HEK293 (cell line): ENCODE data around the gene SERTAD1.

ENCODE experiments used
- CTCF ChIA-PET: fragments of 350-600 bp; formaldehyde crosslinking; extraction: SDS; loops from one replicate; lab custom pipeline; 2021; ENCODE audit warnings: antibody characterized with exemption; lab: Yijun Ruan, JAX
- POLR2A ChIA-PET: fragments of 300-600 bp; formaldehyde crosslinking; extraction: SDS; loops from one replicate; lab custom pipeline; 2020; ENCODE audit warnings: antibody characterized with exemption, inconsistent platforms; lab: Yijun Ruan, JAX
- H3K27ac ChIP-seq: fragments of 200-500 bp; sonication (Bioruptor generic); 2 replicates; pipeline ENCODE4 v1.5.1; 2014; ENCODE audit warnings: low read depth, low read length, control low read depth, inconsistent platforms; ENCODE audit errors: extremely low read depth
- H3K36me3 ChIP-seq, 2 experiments: fragments of 200-500 bp in 1 of 2; sonication (Bioruptor generic) in 1 of 2; 1 replicate in 1 of 2; 2 replicates in 1 of 2; pipeline ENCODE4 v1.5.1; 2014 to 2017; ENCODE audit warnings: inconsistent platforms in 2 of 2, low read length in 2 of 2; ENCODE audit not compliant: control insufficient read depth in 2 of 2, insufficient read depth in 1 of 2
- H3K4me1 ChIP-seq: fragments of 200-500 bp; sonication (Bioruptor generic); 2 replicates; pipeline ENCODE4 v1.5.1; 2014; ENCODE audit warnings: mild to moderate bottlenecking, low read length, inconsistent platforms; ENCODE audit not compliant: control insufficient read depth, insufficient read depth
- H3K4me3 ChIP-seq: 2 replicates; pipeline ENCODE4 v1.5.1; 2011; ENCODE audit warnings: low read depth, mild to moderate bottlenecking, control low read depth, low read length, moderate library complexity
- H3K9me3 ChIP-seq: fragments of 200-500 bp; sonication (Bioruptor generic); 2 replicates; pipeline ENCODE4 v1.5.1; 2014; ENCODE audit warnings: low read depth, low read length, inconsistent platforms; ENCODE audit not compliant: control insufficient read depth, insufficient read depth
- ATF2 ChIP-seq: fragments of 450-650 bp; formaldehyde crosslinking; IDR thresholded peaks from 2 replicates; pipeline ENCODE4 v1.5.1; 2016; ENCODE audit warnings: missing biosample characterization, missing genetic modification characterization, low read depth
- ELK4 ChIP-seq: IDR thresholded peaks from 2 replicates; pipeline ENCODE4 v1.6.1; 2011; ENCODE audit warnings: mild to moderate bottlenecking, low read depth, low read length, borderline replicate concordance
- IKZF3 ChIP-seq: fragments of 450-650 bp; IDR thresholded peaks from 2 replicates; pipeline ENCODE4 v1.5.0; 2018; ENCODE audit warnings: missing biosample characterization, mild to moderate bottlenecking, missing genetic modification characterization, moderate library complexity
- MEIS1 ChIP-seq: sonication (generic); formaldehyde crosslinking; IDR thresholded peaks from 2 replicates; pipeline ENCODE4 v1.8.1; 2022; ENCODE audit warnings: missing genetic modification reagents, mild to moderate bottlenecking, borderline replicate concordance
- MZF1 ChIP-seq: fragments of 450-650 bp; formaldehyde crosslinking; IDR thresholded peaks from 2 replicates; pipeline ENCODE4 v1.5.1; 2017; ENCODE audit warnings: missing biosample characterization, missing genetic modification characterization, borderline replicate concordance
- OSR2 ChIP-seq: fragments of 450-650 bp; formaldehyde crosslinking; IDR thresholded peaks from 2 replicates; pipeline ENCODE4 v1.5.1; 2016; ENCODE audit warnings: missing biosample characterization, missing genetic modification characterization
- TRIM28 ChIP-seq: IDR thresholded peaks from 2 replicates; pipeline ENCODE4 v1.6.1; 2011; ENCODE audit warnings: low read length, control low read depth, borderline replicate concordance
- ZBTB17 ChIP-seq: fragments of 450-650 bp; formaldehyde crosslinking; IDR thresholded peaks from 2 replicates; pipeline ENCODE4 v1.5.1; 2016; ENCODE audit warnings: missing biosample characterization, missing genetic modification characterization
- ZBTB49 ChIP-seq: fragments of 450-650 bp; formaldehyde crosslinking; IDR thresholded peaks from 2 replicates; pipeline ENCODE4 v1.5.1; 2016; ENCODE audit warnings: missing biosample characterization, missing genetic modification characterization, low read depth
- ZBTB7A ChIP-seq: fragments of 450-650 bp; formaldehyde crosslinking; IDR thresholded peaks from 2 replicates; pipeline ENCODE4 v1.5.1; 2016; ENCODE audit warnings: low read depth, missing biosample characterization, missing genetic modification characterization
- ZFHX2 ChIP-seq: fragments of 450-650 bp; formaldehyde crosslinking; conservative IDR thresholded peaks from 2 replicates; pipeline ENCODE4 v1.5.1; 2016; ENCODE audit warnings: missing biosample characterization, missing genetic modification characterization
- ZFP3 ChIP-seq: fragments of 450-650 bp; formaldehyde crosslinking; IDR thresholded peaks from 2 replicates; pipeline ENCODE4 v1.5.1; 2016; ENCODE audit warnings: low read depth, missing biosample characterization, missing genetic modification characterization
- ZNF148 ChIP-seq: fragments of 450-650 bp; formaldehyde crosslinking; IDR thresholded peaks from 2 replicates; pipeline ENCODE4 v1.5.0; 2017; ENCODE audit warnings: missing biosample characterization, missing genetic modification characterization, borderline replicate concordance
- ZNF155 ChIP-seq: fragments of 450-650 bp; formaldehyde crosslinking; IDR thresholded peaks from 2 replicates; pipeline ENCODE4 v1.5.1; 2016; ENCODE audit warnings: missing biosample characterization, missing genetic modification characterization
- ZNF184 ChIP-seq: fragments of 450-650 bp; IDR thresholded peaks from 2 replicates; pipeline ENCODE4 v1.5.1; 2018; ENCODE audit warnings: missing biosample characterization, mild to moderate bottlenecking, missing genetic modification characterization
- ZNF324 ChIP-seq: fragments of 450-650 bp; formaldehyde crosslinking; IDR thresholded peaks from 2 replicates; pipeline ENCODE4 v1.5.1; 2016; ENCODE audit warnings: missing biosample characterization, missing genetic modification characterization
- ZNF394 ChIP-seq: fragments of 450-650 bp; formaldehyde crosslinking; IDR thresholded peaks from 2 replicates; pipeline ENCODE4 v1.5.1; 2016; ENCODE audit warnings: missing biosample characterization, missing genetic modification characterization, mild to moderate bottlenecking, moderate library complexity, borderline replicate concordance
- ZNF426 ChIP-seq: fragments of 450-650 bp; formaldehyde crosslinking; IDR thresholded peaks from 2 replicates; pipeline ENCODE4 v1.5.1; 2017; ENCODE audit warnings: missing biosample characterization, missing genetic modification characterization, mild to moderate bottlenecking, inconsistent platforms, moderate library complexity
- ZNF433 ChIP-seq: fragments of 450-650 bp; formaldehyde crosslinking; IDR thresholded peaks from 2 replicates; pipeline ENCODE4 v1.5.1; 2016; ENCODE audit warnings: missing biosample characterization, missing genetic modification characterization, low read depth
- ZNF48 ChIP-seq: fragments of 450-650 bp; formaldehyde crosslinking; IDR thresholded peaks from 2 replicates; pipeline ENCODE4 v1.5.1; 2016; ENCODE audit warnings: missing biosample characterization, missing genetic modification characterization
- ZNF549 ChIP-seq: fragments of 450-650 bp; IDR thresholded peaks from 2 replicates; pipeline ENCODE4 v1.5.1; 2018; ENCODE audit warnings: missing biosample characterization, missing genetic modification characterization, mild to moderate bottlenecking, inconsistent platforms, moderate library complexity
- ZNF558 ChIP-seq: fragments of 450-650 bp; formaldehyde crosslinking; IDR thresholded peaks from 2 replicates; pipeline ENCODE4 v1.5.1; 2016; ENCODE audit warnings: missing biosample characterization, missing genetic modification characterization
- ZNF623 ChIP-seq: fragments of 450-650 bp; formaldehyde crosslinking; IDR thresholded peaks from 2 replicates; pipeline ENCODE4 v1.5.1; 2016; ENCODE audit warnings: missing biosample characterization, missing genetic modification characterization
- ZNF660 ChIP-seq: fragments of 450-650 bp; IDR thresholded peaks from 2 replicates; pipeline ENCODE4 v1.5.1; 2018; ENCODE audit warnings: missing biosample characterization, mild to moderate bottlenecking, missing genetic modification characterization
- ZNF701 ChIP-seq: fragments of 450-650 bp; formaldehyde crosslinking; IDR thresholded peaks from 2 replicates; pipeline ENCODE4 v1.5.1; 2016; ENCODE audit warnings: missing biosample characterization, missing genetic modification characterization
- ZNF747 ChIP-seq: fragments of 450-650 bp; formaldehyde crosslinking; IDR thresholded peaks from 2 replicates; pipeline ENCODE4 v1.5.1; 2016; ENCODE audit warnings: missing biosample characterization, missing genetic modification characterization
- ZNF768 ChIP-seq: fragments of 450-650 bp; formaldehyde crosslinking; IDR thresholded peaks from 2 replicates; pipeline ENCODE4 v1.5.1; 2018; ENCODE audit warnings: missing biosample characterization, mild to moderate bottlenecking, missing genetic modification characterization
- ZNF777 ChIP-seq: fragments of 450-650 bp; formaldehyde crosslinking; IDR thresholded peaks from 2 replicates; pipeline ENCODE4 v1.5.1; 2017; ENCODE audit warnings: missing biosample characterization, missing genetic modification characterization, borderline replicate concordance
- ZNF843 ChIP-seq: fragments of 450-650 bp; formaldehyde crosslinking; IDR thresholded peaks from 2 replicates; pipeline ENCODE4 v1.5.1; 2016; ENCODE audit warnings: missing biosample characterization, missing genetic modification characterization

SERTAD1 gene

GRCh38 chr19:40465557-40466218 lies 39.9 kb upstream of the SERTAD1 start, which contains the start of gene BLVRB:
Gene BLVRB (minus strand): TSS chr19:40465745. CDS start chr19:40465688, 57 bp downstream.
- H3K27ac ChIP-seq, result peak within 1 kb of the TSS; percentile 20; the same call in 1 of the 2 replicates
- no peaks in the 10 kb centered on the region; a peak in 1 of 3 replicates for H3K36me3 ChIP-seq
- ChIA-PET POLR2A (interaction anchor here (0.6 to 5.2 kb wide), 37 partner anchors 9 to 1030 kb away, joined by 3 to 74 read pairs (median 4); partner anchors contain the start of genes ACTMAP, C19orf47, PLD3 and PRX), CTCF (interaction anchor here (0.5 to 5.9 kb wide), 42 partner anchors 8 to 621 kb away, joined by 3 to 98 read pairs (median 6); partner anchors contain the start of genes LTBP4, PRX, SERTAD1 and SERTAD3)
- no peaks in the 10 kb centered on the region for H3K9me3 ChIP-seq
- peaks cover 13% of the 10 kb centered on the region for H3K4me1 ChIP-seq
- peak within 1 kb of the TSS; percentile 53 for H3K4me3 ChIP-seq
- TF ChIP-seq IKZF3 (tag by site-specific recombination) (no peak), ZFHX2 (peak; percentile 95), ZNF747 (tag by site-specific recombination) (no peak), MZF1 (no peak), ZNF701 (no peak), ZNF549 (tag by site-specific recombination) (no peak), ZNF184 (tag by site-specific recombination) (no peak), ZNF768 (tag by site-specific recombination) (no peak), ZNF777 (tag by site-specific recombination) (no peak), ZNF394 (tag by site-specific recombination) (no peak), ZNF324 (tag by site-specific recombination) (no peak), ELK4 (no peak), ZFP3 (tag by site-specific recombination) (no peak), ZNF148 (tag by site-specific recombination) (no peak; the same call in 1 of the 2 replicates), ZBTB7A (tag by site-specific recombination) (no peak), TRIM28 (no peak), ZNF155 (tag by site-specific recombination) (no peak), ATF2 (tag by site-specific recombination) (no peak), ZBTB17 (tag by site-specific recombination) (peak; percentile 81), ZNF433 (tag by site-specific recombination) (no peak), ZNF623 (tag by site-specific recombination) (no peak), MEIS1 (CRISPR knock-in tag) (no peak), ZNF426 (no peak), ZNF558 (tag by site-specific recombination) (no peak), OSR2 (tag by site-specific recombination) (no peak; the same call in 1 of the 2 replicates), ZNF48 (tag by site-specific recombination) (no peak), ZNF660 (tag by site-specific recombination) (no peak), ZNF843 (tag by site-specific recombination) (peak; percentile 56), ZBTB49 (no peak)
